Neural cell (in vitro differentiated cells): ENCODE measurements around the gene ST6GALNAC4. TPM values are rescaled to one million over a fixed set of nuclear protein-coding genes. Genes with fewer than 3 reads are reported as not detected.

Source experiments
- H2AFZ ChIP-seq: fragments of 200-600, 300-800 bp; sonication (generic), shearing (Covaris generic); 2 replicates; pipeline ENCODE4 v1.6.0; 2014; ENCODE audit warnings: low read depth, mild to moderate bottlenecking, antibody characterized with exemption, low read length, moderate library complexity
- H3F3A ChIP-seq: fragments of 200-600 bp; shearing (Covaris generic); 2 replicates; pipeline ENCODE4 v1.6.1; 2016; ENCODE audit warnings: mild to moderate bottlenecking, moderate library complexity, mixed read lengths, antibody characterized with exemption, low read length; ENCODE audit not compliant: insufficient read depth, poor library complexity, severe bottlenecking
- H3K27ac ChIP-seq: fragments of 200-600, 300-800 bp; sonication (generic), shearing (Covaris generic); 2 replicates; pipeline ENCODE4 v1.5.1; 2014; ENCODE audit warnings: mild to moderate bottlenecking, low read length, moderate library complexity
- H3K27me3 ChIP-seq: fragments of 300-800, 200-600 bp; sonication (generic), shearing (Covaris generic); 2 replicates; pipeline ENCODE4 v1.6.0; 2014; ENCODE audit warnings: mild to moderate bottlenecking, low read depth, low read length, moderate library complexity; ENCODE audit not compliant: insufficient read depth
- H3K36me3 ChIP-seq: fragments of 300-800, 200-600 bp; sonication (generic), shearing (Covaris generic); 2 replicates; pipeline ENCODE4 v1.5.1; 2014; ENCODE audit warnings: mild to moderate bottlenecking, antibody characterized with exemption, low read length, moderate library complexity; ENCODE audit not compliant: insufficient read depth
- H3K4me2 ChIP-seq: fragments of 300-800, 200-600 bp; sonication (generic), shearing (Covaris generic); 2 replicates; pipeline ENCODE4 v1.6.0; 2014; ENCODE audit warnings: mild to moderate bottlenecking, low read length
- H3K4me3 ChIP-seq: fragments of 300-800, 200-600 bp; sonication (generic), shearing (Covaris generic); 2 replicates; pipeline ENCODE4 v1.5.1; 2014; ENCODE audit warnings: mild to moderate bottlenecking, low read length, moderate library complexity
- H3K79me2 ChIP-seq: fragments of 200-600 bp; shearing (Covaris generic); replicated peaks from 2 replicates; pipeline ENCODE4 v1.6.0; 2014; ENCODE audit warnings: mild to moderate bottlenecking, low read length, moderate library complexity; ENCODE audit not compliant: insufficient read depth
- H3K9ac ChIP-seq: fragments of 300-800, 200-600 bp; sonication (generic), shearing (Covaris generic); 2 replicates; pipeline ENCODE4 v1.6.1; 2016; ENCODE audit warnings: mild to moderate bottlenecking, low read length, mixed read lengths
- H3K9me2 ChIP-seq: fragments of 200-600 bp; shearing (Covaris generic); 2 replicates; pipeline ENCODE4 v1.6.1; 2016; ENCODE audit warnings: mild to moderate bottlenecking, low read length, mixed read lengths; ENCODE audit not compliant: insufficient read depth
- H3K9me3 ChIP-seq: fragments of 200-600, 300-800 bp; sonication (generic), shearing (Covaris generic); 2 replicates; pipeline ENCODE4 v1.6.1; 2016; ENCODE audit warnings: mild to moderate bottlenecking, mixed run types, low read length, moderate library complexity, mixed read lengths
- H4K20me1 ChIP-seq: fragments of 200-600 bp; shearing (Covaris generic); 2 replicates; pipeline ENCODE4 v1.6.1; 2016; ENCODE audit warnings: mild to moderate bottlenecking, mixed run types; ENCODE audit not compliant: insufficient read depth
- EP300 ChIP-seq: fragments of 450-650 bp; conservative IDR thresholded peaks from 2 replicates; pipeline ENCODE4 v1.6.1; 2014; ENCODE audit warnings: antibody characterized with exemption, mild to moderate bottlenecking, moderate library complexity; ENCODE audit not compliant: poor library complexity, severe bottlenecking
- EZH2 ChIP-seq: fragments of 200-600, 300-800 bp; shearing (Covaris generic), sonication (generic); IDR thresholded peaks from 2 replicates; pipeline ENCODE4 v1.6.1; 2014; ENCODE audit warnings: antibody characterized with exemption, low read length, borderline replicate concordance, mild to moderate bottlenecking; ENCODE audit not compliant: insufficient read depth, poor library complexity, severe bottlenecking
- MXI1 ChIP-seq: fragments of 450-650 bp; conservative IDR thresholded peaks from 2 replicates; pipeline ENCODE4 v1.6.1; 2014; ENCODE audit warnings: antibody characterized with exemption, mild to moderate bottlenecking; ENCODE audit not compliant: poor library complexity, severe bottlenecking
- POLR2AphosphoS5 ChIP-seq: IDR thresholded peaks from 2 replicates; pipeline ENCODE4 v1.6.1; 2012
- RAD21 ChIP-seq: fragments of 450-650 bp; conservative IDR thresholded peaks from 2 replicates; pipeline ENCODE4 v1.6.1; 2014; ENCODE audit warnings: antibody characterized with exemption, mild to moderate bottlenecking, moderate library complexity
- SMC3 ChIP-seq: fragments of 450-650 bp; conservative IDR thresholded peaks from 2 replicates; pipeline ENCODE4 v1.6.1; 2014; ENCODE audit warnings: antibody characterized with exemption, mild to moderate bottlenecking, moderate library complexity; ENCODE audit not compliant: poor library complexity
- polyA plus RNA-seq: library from polyadenylated mRNA; depleted of rRNA; stranded (reverse); fragments of >200 nt; gene quantifications from 2 replicates; pipeline ENCODE4 v1.2.3, GENCODE V29; 2014
- TF ChIP-seq, protein P1 (sequence below): IDR thresholded peaks from 2 replicates; pipeline ENCODE4 v1.6.1; 2012; ENCODE audit warnings: borderline replicate concordance
- TF ChIP-seq, protein P2 (sequence below): fragments of 450-650 bp; IDR thresholded peaks from 2 replicates; pipeline ENCODE4 v1.5.1; 2014; ENCODE audit warnings: antibody characterized with exemption, mild to moderate bottlenecking, moderate library complexity; ENCODE audit not compliant: poor library complexity, severe bottlenecking

ST6GALNAC4 gene
- polyA plus RNA-seq, 1 donor from 2014 or later: 5.9 TPM

DNA sequence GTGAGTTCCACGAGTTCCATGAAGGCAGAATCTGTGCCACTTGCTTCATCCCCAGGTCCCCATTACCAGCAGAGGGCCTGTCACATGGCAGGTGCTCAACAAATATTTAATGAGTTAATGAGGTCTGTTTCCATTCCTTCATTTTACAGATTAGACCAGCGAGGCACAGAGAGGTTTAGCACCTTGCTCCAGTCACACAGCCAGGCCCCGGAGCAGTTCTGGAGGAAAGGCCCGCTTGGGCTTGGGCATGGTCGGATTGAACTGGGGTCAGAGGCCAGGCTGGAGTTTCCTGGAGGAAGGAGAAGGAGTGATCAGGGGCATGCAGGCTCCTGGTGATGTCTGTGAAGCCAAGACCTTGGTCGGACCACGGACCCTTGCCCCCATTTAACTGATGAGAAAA, 4.0 kb upstream of the ST6GALNAC4 start:
- H4K20me1 ChIP-seq: no peaks in the 10 kb centered on the region
- H2AFZ ChIP-seq: no peak overlapping the region
- no peak overlapping the region for H3K9ac ChIP-seq
- no peaks in the 10 kb centered on the region for H3K79me2 ChIP-seq
- no peaks in the 10 kb centered on the region for H3F3A ChIP-seq
- no peaks in the 10 kb centered on the region for H3K36me3 ChIP-seq
- no peak overlapping the region for H3K4me3 ChIP-seq
- no peaks in the 10 kb centered on the region for H3K9me2 ChIP-seq
- no peaks in the 10 kb centered on the region for H3K9me3 ChIP-seq
- no peak overlapping the region for H3K4me2 ChIP-seq
- H3K27ac ChIP-seq: no peak overlapping the region
- peaks cover 13% of the 10 kb centered on the region for H3K27me3 ChIP-seq
- no peak for TF ChIP-seq RAD21
- no peak for TF ChIP-seq EP300
- no peak for TF ChIP-seq POLR2AphosphoS5
- TF ChIP-seq, protein P1, sequence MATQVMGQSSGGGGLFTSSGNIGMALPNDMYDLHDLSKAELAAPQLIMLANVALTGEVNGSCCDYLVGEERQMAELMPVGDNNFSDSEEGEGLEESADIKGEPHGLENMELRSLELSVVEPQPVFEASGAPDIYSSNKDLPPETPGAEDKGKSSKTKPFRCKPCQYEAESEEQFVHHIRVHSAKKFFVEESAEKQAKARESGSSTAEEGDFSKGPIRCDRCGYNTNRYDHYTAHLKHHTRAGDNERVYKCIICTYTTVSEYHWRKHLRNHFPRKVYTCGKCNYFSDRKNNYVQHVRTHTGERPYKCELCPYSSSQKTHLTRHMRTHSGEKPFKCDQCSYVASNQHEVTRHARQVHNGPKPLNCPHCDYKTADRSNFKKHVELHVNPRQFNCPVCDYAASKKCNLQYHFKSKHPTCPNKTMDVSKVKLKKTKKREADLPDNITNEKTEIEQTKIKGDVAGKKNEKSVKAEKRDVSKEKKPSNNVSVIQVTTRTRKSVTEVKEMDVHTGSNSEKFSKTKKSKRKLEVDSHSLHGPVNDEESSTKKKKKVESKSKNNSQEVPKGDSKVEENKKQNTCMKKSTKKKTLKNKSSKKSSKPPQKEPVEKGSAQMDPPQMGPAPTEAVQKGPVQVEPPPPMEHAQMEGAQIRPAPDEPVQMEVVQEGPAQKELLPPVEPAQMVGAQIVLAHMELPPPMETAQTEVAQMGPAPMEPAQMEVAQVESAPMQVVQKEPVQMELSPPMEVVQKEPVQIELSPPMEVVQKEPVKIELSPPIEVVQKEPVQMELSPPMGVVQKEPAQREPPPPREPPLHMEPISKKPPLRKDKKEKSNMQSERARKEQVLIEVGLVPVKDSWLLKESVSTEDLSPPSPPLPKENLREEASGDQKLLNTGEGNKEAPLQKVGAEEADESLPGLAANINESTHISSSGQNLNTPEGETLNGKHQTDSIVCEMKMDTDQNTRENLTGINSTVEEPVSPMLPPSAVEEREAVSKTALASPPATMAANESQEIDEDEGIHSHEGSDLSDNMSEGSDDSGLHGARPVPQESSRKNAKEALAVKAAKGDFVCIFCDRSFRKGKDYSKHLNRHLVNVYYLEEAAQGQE: no peak
- TF ChIP-seq EZH2: no peak
- no peak for TF ChIP-seq MXI1

DNA sequence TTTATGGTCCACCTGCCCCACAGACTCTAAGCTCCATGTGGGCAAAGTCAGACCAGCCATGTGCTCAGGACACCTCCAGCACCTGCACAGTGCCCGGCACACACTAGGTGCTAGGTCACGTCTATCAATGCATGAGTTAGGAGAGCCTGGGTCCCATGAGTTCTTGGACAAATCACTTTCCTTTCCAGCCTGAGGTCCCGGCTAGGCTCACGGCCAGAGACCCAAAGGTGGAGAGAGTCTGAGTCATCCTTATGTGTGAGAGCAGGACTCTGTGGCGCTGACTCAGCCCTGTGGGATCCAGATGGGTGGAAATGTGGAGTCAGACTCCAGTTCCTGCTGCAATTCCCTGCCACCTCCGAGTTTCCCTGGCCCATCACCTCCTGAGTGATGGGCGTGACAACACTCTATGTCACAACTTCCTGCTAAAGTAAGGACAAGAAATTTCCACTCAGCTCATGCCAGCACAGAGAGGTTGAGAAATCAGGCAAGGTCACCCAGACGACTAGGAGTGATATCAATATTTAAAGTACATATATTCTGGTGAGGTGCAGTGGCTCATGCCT, 2.5 kb upstream of the ST6GALNAC4 start:
- no peak overlapping the region for H3K4me2 ChIP-seq
- no peak overlapping the region for H3K9ac ChIP-seq
- H2AFZ ChIP-seq: no peak overlapping the region
- no peaks in the 10 kb centered on the region for H3K27me3 ChIP-seq
- no peaks in the 10 kb centered on the region for H3K9me3 ChIP-seq
- no peaks in the 10 kb centered on the region for H3F3A ChIP-seq
- no peak overlapping the region for H3K27ac ChIP-seq
- no peak overlapping the region for H3K4me3 ChIP-seq
- no peaks in the 10 kb centered on the region for H4K20me1 ChIP-seq
- H3K9me2 ChIP-seq: no peaks in the 10 kb centered on the region
- TF ChIP-seq MXI1 (no peak), SMC3 (no peak)
- TF ChIP-seq, protein P2, sequence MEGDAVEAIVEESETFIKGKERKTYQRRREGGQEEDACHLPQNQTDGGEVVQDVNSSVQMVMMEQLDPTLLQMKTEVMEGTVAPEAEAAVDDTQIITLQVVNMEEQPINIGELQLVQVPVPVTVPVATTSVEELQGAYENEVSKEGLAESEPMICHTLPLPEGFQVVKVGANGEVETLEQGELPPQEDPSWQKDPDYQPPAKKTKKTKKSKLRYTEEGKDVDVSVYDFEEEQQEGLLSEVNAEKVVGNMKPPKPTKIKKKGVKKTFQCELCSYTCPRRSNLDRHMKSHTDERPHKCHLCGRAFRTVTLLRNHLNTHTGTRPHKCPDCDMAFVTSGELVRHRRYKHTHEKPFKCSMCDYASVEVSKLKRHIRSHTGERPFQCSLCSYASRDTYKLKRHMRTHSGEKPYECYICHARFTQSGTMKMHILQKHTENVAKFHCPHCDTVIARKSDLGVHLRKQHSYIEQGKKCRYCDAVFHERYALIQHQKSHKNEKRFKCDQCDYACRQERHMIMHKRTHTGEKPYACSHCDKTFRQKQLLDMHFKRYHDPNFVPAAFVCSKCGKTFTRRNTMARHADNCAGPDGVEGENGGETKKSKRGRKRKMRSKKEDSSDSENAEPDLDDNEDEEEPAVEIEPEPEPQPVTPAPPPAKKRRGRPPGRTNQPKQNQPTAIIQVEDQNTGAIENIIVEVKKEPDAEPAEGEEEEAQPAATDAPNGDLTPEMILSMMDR: no peak
- no peaks in the 10 kb centered on the region for H3K79me2 ChIP-seq
- H3K36me3 ChIP-seq: no peaks in the 10 kb centered on the region
